ENCODE measurements around the gene FCER2.

Gene FCER2

GRCh38 chr19:7725791-7726190 lies 23.9 kb upstream of the FCER2 start:
- TF ChIP-seq CTCF (IDR thresholded peaks at IDR 0.05) (no peak), ZFX (IDR thresholded peaks at IDR 0.05; ENCODE audit: borderline replicate concordance) (no peak)
- H3K27ac ChIP-seq = no peak overlapping the region

GRCh38 chr19:7722231-7722651 lies 20.3 kb upstream of the FCER2 start:
- TF ChIP-seq ZFX (IDR thresholded peaks at IDR 0.05; ENCODE audit: borderline replicate concordance) = no peak
- TF ChIP-seq CTCF (IDR thresholded peaks at IDR 0.05) = no peak

GRCh38 chr19:7720351-7720750 lies 18.4 kb upstream of the FCER2 start:
- no peak for TF ChIP-seq ZFX (IDR thresholded peaks at IDR 0.05; ENCODE audit: borderline replicate concordance)
- no peak for TF ChIP-seq CTCF (IDR thresholded peaks at IDR 0.05)
- no peak overlapping the region for H3K27ac ChIP-seq

More at GRCh38 chr19:7722231-7722651, 20.3 kb upstream of the FCER2 start:
- no peak overlapping the region for H3K27ac ChIP-seq

- no peak overlapping the region for H3K27ac ChIP-seq
- TF ChIP-seq ZFX (IDR thresholded peaks at IDR 0.05; ENCODE audit: borderline replicate concordance) (no peak), CTCF (IDR thresholded peaks at IDR 0.05) (no peak)
These were observed 16.7 kb upstream of the FCER2 start for GRCh38 chr19:7718668-7719067.

GRCh38 chr19:7716762-7717161 lies 14.8 kb upstream of the FCER2 start:
- TF ChIP-seq CTCF (IDR thresholded peaks at IDR 0.05) (no peak), ZFX (IDR thresholded peaks at IDR 0.05; ENCODE audit: borderline replicate concordance) (no peak)
- no peak overlapping the region for H3K27ac ChIP-seq

GRCh38 chr19:7715671-7716070 lies 13.7 kb upstream of the FCER2 start:
- H3K27ac ChIP-seq = no peak overlapping the region
- no peak for TF ChIP-seq ZFX (IDR thresholded peaks at IDR 0.05; ENCODE audit: borderline replicate concordance)
- TF ChIP-seq CTCF (IDR thresholded peaks at IDR 0.05) = no peak

GRCh38 chr19:7710616-7711015 lies 8.7 kb upstream of the FCER2 start:
- H3K27ac ChIP-seq = no peak overlapping the region
- no peak for TF ChIP-seq CTCF (IDR thresholded peaks at IDR 0.05)
- TF ChIP-seq ZFX (IDR thresholded peaks at IDR 0.05; ENCODE audit: borderline replicate concordance) = no peak

Measured in 22Rv1 (cell line).